ENCODE measurements around the gene FAM174B.

Gene FAM174B

GRCh38 chr15:92574161-92574560 lies 81.4 kb downstream of the FAM174B start:
- no peak for DNase-seq (ENCODE audit: low read depth, low spot score)

- no peak for DNase-seq (ENCODE audit: low read depth, low spot score)
Observed at GRCh38 chr15:92571824-92572223, 83.8 kb downstream of the FAM174B start.

- DNase-seq (ENCODE audit: low read depth, low spot score), result no peak
Observed at GRCh38 chr15:92570391-92570790, 85.2 kb downstream of the FAM174B start.

GRCh38 chr15:92569778-92570177 lies 85.8 kb downstream of the FAM174B start:
- DNase-seq (ENCODE audit: low read depth, low spot score), result no peak

All from ELF-1 (cell line).